Esophagus (tissue), 2 donors: ENCODE measurements around the gene DNAH8. TPM values are rescaled to one million over a fixed set of nuclear protein-coding genes. Genes with fewer than 3 reads are reported as not detected.

Source experiments
- H3K27ac ChIP-seq, 2 donors: one replicate each; pipeline ENCODE4 v1.5.1; 2013; ENCODE audit warnings: low read depth in 2 of 2, mild to moderate bottlenecking in 2 of 2, inconsistent platforms in 1 of 2, low read length in 1 of 2, moderate library complexity in 1 of 2
- H3K27me3 ChIP-seq, 2 donors: one replicate each; pipeline ENCODE4 v1.6.1; 2013; ENCODE audit warnings: low read length in 2 of 2, control low read depth in 1 of 2, mild to moderate bottlenecking in 1 of 2; ENCODE audit not compliant: insufficient read depth in 2 of 2, control insufficient read depth in 1 of 2
- H3K36me3 ChIP-seq, 2 donors: one replicate each; pipeline ENCODE4 v1.6.1; 2013; ENCODE audit warnings: low read length in 1 of 2; ENCODE audit not compliant: control insufficient read depth in 2 of 2, insufficient read depth in 2 of 2
- H3K4me1 ChIP-seq, 2 donors: one replicate each; pipeline ENCODE4 v1.6.1; 2013; ENCODE audit warnings: low read length in 1 of 2; ENCODE audit not compliant: control insufficient read depth in 2 of 2, insufficient read depth in 2 of 2
- H3K4me3 ChIP-seq, 2 donors: one replicate each; pipeline ENCODE4 v1.5.1; 2013; ENCODE audit warnings: low read length in 2 of 2, mild to moderate bottlenecking in 2 of 2, low read depth in 1 of 2, moderate library complexity in 1 of 2
- H3K9me3 ChIP-seq, 2 donors: one replicate each; pipeline ENCODE4 v1.6.1; 2013; ENCODE audit warnings: mild to moderate bottlenecking in 2 of 2, low read depth in 1 of 2, low read length in 1 of 2, moderate library complexity in 1 of 2; ENCODE audit not compliant: control insufficient read depth in 2 of 2, insufficient read depth in 1 of 2
- WGBS, 2 donors: extraction: QIAGEN DNeasy Blood & Tissue Kit; methylation state at CpG; one replicate each; pipeline ENCODE4 v1.1.7; 2013; 5-methylcytosine and 5-hydroxymethylcytosine counted together
- polyA plus RNA-seq, 2 donors: library from polyadenylated mRNA; stranded (reverse); fragments of 200-250 nt; gene quantifications; one replicate each; pipeline ENCODE4 v1.2.3, GENCODE V29; 2013
- donor health status: healthy with polysubstance abuse.
- donor health status: Bipolar disorder and iron deficiency.

DNAH8 gene
- polyA plus RNA-seq, 2 donors, result under 0.01 TPM

DNA sequence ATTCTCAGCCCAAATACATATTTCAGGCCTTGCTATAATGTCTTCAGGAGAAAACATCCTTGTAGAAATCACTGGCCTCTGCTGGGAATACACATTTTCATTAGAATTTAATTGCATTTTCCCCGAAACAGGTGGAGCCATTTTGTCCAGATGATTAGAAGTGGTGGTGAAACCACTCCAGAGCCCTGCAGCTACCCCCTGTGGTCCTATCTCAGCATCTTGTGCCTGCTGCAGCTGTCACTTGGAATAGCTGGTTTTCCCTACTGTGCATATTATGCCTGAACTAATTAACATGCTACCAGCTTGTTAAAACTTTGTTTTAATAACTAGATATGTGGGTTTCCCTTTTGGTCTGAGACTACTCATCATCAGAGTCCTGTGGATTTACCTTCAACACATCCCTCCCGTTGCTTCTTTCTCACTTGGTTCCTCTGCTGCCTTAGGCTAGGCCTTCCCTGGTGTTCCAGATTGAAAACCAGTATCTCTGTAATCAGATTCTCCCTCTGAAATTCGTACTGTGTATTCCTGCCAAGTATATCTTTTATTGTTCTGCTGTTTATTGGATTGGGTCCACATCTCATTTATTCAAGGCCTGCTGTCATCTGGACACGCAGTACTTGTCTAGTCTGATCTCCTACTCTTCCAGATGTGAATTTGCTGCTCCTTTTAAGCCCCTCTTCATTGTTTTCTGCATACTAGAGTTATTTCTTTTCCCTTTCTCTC lies 15.2 kb downstream of the DNAH8 start:
- Histone ChIP-seq H3K9me3 (no peaks in the 10 kb centered on the region), H3K27me3 (no peaks in the 10 kb centered on the region), H3K27ac (no peak overlapping the region), H3K4me3 (no peak overlapping the region), H3K4me1 (no peaks in the 10 kb centered on the region), H3K36me3 (no peaks in the 10 kb centered on the region)
- 38 to 40% methylated on average over 4 of the region's 4 CpGs for WGBS, 2 donors

DNA sequence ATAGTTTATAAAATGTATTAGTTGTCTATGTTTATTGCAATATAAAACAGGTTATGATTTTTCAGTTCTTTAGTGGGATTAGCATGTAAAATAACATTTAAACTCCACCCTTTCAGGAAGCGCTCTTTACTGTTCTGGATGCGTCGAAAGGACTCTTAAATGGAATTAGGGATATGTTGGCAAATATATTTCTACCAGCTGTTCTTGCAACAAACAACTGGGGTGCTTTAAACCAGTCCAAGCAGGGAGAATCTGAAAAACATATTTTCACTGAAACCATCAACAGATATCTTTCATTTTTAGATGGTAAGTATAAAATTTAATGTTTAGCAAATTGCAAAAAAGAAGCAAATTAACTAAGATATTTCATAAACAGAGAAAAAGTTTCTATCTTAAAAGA lies 21.8 kb downstream of the DNAH8 start:
- H3K4me1 ChIP-seq, result no peaks in the 10 kb centered on the region
- H3K9me3 ChIP-seq, result no peaks in the 10 kb centered on the region
- no peak overlapping the region for H3K27ac ChIP-seq
- 75 to 78% methylated on average over 3 of the region's 3 CpGs for WGBS, 2 donors
- H3K27me3 ChIP-seq, result no peaks in the 10 kb centered on the region
- H3K4me3 ChIP-seq, result no peak overlapping the region
- no peaks in the 10 kb centered on the region for H3K36me3 ChIP-seq

DNA sequence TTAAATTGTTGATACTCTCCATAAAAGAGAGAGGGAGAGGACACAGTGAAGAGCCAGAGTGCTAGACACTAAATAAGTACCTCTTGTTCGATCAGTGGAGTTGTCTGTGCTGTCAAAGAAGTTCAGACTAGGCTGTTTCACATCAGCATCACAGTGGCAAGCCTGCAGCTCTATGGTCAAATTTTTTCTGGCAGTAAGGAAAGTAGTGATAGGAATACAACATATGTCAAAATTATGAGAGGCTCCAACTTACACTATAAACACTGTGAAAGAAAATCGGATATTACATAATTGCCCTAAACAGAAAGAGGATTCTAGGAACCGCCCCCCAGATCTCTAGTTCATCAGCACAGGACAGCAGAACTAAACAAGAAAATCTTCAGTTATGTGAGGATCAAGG lies 23.1 kb downstream of the DNAH8 start:
- WGBS, 2 donors, result 56 to 62% methylated on average over 3 of the region's 3 CpGs

DNA sequence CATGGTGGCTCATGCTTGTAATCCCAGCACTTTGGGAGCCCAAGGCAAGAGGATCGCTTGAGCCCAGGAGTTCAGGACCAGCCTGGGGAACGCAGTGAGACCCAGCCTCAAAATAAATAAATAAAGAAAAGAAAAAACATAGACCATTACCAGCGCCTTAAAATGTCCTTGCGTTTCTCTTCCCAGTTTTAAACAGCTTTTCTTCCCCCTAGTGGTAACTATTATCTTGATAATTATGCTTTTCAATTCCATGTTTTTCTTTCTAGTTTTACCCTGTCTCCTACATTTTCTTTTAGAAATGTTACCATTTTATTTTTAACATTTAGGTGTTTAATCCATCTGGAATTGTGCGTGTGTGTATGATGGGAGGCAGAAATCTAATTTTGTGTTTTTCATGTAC lies 24.4 kb downstream of the DNAH8 start:
- Histone ChIP-seq H3K36me3 (no peaks in the 10 kb centered on the region), H3K27ac (no peak overlapping the region), H3K9me3 (no peaks in the 10 kb centered on the region), H3K27me3 (no peaks in the 10 kb centered on the region), H3K4me3 (no peak overlapping the region), H3K4me1 (no peaks in the 10 kb centered on the region)
- 45 to 54% methylated on average over 5 of the region's 5 CpGs for WGBS, 2 donors

More for the DNA sequence above, 23.1 kb downstream of the DNAH8 start:
- no peaks in the 10 kb centered on the region for H3K27me3 ChIP-seq
- no peaks in the 10 kb centered on the region for H3K36me3 ChIP-seq
- no peaks in the 10 kb centered on the region for H3K9me3 ChIP-seq
- no peak overlapping the region for H3K4me3 ChIP-seq
- H3K4me1 ChIP-seq, result no peaks in the 10 kb centered on the region
- no peak overlapping the region for H3K27ac ChIP-seq

DNA sequence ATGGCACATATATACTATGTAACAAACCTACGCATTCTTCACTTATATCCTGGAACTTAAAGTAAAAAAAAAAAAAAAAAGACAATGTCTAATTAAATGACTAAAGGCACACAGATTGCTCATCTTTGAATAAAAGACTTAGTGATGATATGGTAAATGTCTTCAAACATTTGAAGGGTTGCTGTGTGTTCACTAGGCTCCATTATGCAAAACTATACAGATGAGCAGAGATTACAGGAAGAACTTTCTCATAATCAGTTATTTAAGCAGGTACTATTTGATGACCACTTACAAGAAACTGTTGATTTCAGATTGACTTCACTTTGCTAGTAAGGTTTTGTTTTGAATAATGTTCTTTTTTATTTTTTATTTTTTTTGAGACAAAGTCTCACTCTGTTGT lies 34.4 kb downstream of the DNAH8 start:
- Histone ChIP-seq H3K4me3 (no peak overlapping the region), H3K36me3 (no peaks in the 10 kb centered on the region), H3K4me1 (no peaks in the 10 kb centered on the region), H3K27ac (no peak overlapping the region), H3K27me3 (no peaks in the 10 kb centered on the region), H3K9me3 (no peaks in the 10 kb centered on the region)
- 89 to 95% methylated on average over 1 of the region's 1 CpG for WGBS, 2 donors

DNA sequence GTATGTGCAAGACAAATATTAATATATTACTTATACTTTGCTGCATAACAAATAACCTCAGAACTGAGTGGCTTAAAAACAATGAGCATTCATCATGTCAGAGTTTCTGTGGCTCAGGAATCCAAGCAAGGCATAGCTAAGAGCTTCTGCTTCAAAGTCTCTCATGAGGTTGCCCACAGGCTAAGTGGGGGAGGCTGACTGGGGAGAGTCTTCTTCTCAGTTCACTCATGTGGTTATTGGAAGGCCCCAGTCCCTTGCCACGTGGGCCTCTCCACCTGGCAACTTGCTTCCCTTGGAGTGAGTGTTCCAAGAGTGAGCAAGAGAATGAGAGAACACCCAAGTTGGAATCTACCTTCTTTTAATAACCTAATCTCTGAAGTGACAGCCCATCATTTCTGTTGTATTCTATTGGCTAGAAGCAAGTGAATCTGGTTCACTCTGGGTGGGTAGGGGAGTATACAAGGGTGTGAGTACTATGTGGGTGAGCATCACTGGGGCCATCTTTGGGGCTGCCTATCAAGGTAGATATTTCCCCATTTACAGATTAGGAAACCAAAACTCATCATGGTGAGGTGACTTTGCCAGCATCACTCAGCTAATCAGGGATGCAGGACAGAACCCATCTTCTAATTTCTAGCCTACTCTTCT lies 36.0 kb downstream of the DNAH8 start:
- H3K27me3 ChIP-seq, result no peaks in the 10 kb centered on the region
- H3K36me3 ChIP-seq, result no peaks in the 10 kb centered on the region
- no peaks in the 10 kb centered on the region for H3K4me1 ChIP-seq
- 39 to 59% methylated on average over 1 of the region's 1 CpG for WGBS, 2 donors
- no peak overlapping the region for H3K27ac ChIP-seq
- H3K4me3 ChIP-seq, result no peak overlapping the region
- no peaks in the 10 kb centered on the region for H3K9me3 ChIP-seq

DNA sequence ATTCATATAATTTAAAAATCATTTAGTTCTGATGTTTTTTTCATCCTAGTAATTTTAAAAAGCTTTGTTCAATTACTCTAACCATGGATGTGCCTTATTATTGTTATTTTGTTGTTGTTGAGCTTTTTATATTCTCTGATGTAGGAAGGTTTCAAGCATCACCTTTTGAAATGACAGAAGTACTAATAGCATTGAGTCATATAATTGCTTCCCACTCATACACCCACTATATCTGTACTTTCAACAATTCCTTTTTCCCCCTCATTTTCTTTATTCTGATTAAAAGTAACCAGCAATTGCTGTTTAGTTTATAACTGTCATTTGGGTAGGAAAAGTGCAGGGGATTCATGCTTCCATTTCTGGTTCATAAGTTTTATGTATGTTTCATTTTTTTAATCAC lies 38.6 kb downstream of the DNAH8 start:
- Histone ChIP-seq H3K36me3 (no peaks in the 10 kb centered on the region), H3K27me3 (no peaks in the 10 kb centered on the region), H3K4me3 (no peak overlapping the region), H3K27ac (no peak overlapping the region), H3K4me1 (no peaks in the 10 kb centered on the region), H3K9me3 (no peaks in the 10 kb centered on the region)

DNA sequence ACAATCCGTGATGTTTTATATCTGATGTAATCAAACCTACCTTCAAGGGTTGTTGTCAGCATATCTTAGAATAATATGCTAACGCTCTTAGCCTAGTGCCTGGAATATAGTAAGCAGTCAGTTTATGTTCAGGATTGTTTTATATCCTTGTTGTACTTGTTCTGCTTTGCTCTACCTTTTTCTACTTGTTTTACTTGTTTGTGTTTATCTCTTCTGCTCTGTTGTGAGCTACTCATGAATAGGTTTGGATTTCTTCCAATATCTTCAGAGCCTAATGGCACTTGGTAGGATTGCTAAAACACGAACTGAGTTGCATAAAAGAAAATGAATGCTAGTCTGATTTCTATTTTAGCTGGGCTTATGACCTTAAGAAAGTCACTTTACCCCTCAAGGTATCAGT lies 40.1 kb downstream of the DNAH8 start:
- Histone ChIP-seq H3K4me3 (no peak overlapping the region), H3K9me3 (no peaks in the 10 kb centered on the region), H3K27ac (peak overlapping the region in 1 of 2 donors; percentile 47), H3K4me1 (no peaks in the 10 kb centered on the region), H3K27me3 (no peaks in the 10 kb centered on the region), H3K36me3 (no peaks in the 10 kb centered on the region)
- WGBS, 2 donors, result 44 to 60% methylated on average over 3 of the region's 3 CpGs

DNA sequence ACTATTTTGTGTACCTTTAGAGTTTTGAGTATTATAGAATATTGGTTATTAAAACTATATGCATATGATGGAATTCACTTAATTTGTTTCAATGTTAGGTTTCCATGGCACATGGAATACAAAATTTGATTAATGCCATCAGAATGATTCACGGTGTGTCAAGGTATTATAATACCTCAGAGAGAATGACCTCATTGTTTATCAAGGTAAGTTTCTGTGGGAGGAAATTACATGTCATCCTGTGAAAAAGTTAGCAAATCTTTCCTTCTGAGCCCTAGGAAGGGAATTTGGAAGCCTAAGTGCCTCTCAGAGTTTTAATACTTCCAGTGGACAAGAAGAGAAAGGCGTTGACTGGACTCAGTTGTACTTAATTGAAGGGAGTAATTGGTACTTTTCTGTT lies 40.8 kb downstream of the DNAH8 start:
- H3K36me3 ChIP-seq, result no peaks in the 10 kb centered on the region
- no peak overlapping the region for H3K4me3 ChIP-seq
- WGBS, 2 donors, result 54 to 57% methylated on average over 2 of the region's 2 CpGs
- H3K9me3 ChIP-seq, result no peaks in the 10 kb centered on the region
- no peaks in the 10 kb centered on the region for H3K4me1 ChIP-seq
- H3K27ac ChIP-seq, result no peak overlapping the region
- no peaks in the 10 kb centered on the region for H3K27me3 ChIP-seq

DNA sequence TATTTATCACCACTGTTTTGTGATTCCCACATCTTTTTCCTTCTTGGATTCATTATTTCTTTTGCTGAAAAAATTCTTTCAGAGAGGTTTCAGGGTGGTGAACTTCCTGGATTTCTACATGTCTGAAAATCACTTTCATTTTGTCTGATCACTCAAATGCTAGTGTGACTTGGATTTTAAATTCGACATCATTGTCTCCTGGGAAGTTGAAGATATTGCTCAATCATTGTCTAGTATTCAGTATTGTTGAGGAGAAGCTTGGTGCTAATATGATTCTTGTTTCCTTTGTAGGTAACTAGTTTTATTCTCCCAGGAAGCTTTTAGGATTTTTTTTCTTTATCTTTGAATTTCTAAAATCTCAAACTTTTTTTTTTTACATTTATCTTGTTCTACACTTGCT lies 45.0 kb downstream of the DNAH8 start:
- H3K4me3 ChIP-seq, result no peak overlapping the region

More for the DNA sequence above, 45.0 kb downstream of the DNAH8 start:
- no peaks in the 10 kb centered on the region for H3K36me3 ChIP-seq
- no peaks in the 10 kb centered on the region for H3K4me1 ChIP-seq
- no peaks in the 10 kb centered on the region for H3K9me3 ChIP-seq
- WGBS, 2 donors, result 65 to 69% methylated on average over 1 of the region's 1 CpG
- no peaks in the 10 kb centered on the region for H3K27me3 ChIP-seq
- H3K27ac ChIP-seq, result no peak overlapping the region
